B cell (primary cell): ENCODE results near the gene SEC23B.

Experiments used
- EZH2 ChIP-seq: IDR thresholded peaks from 2 replicates; pipeline ENCODE4 v1.6.1; 2012; ENCODE audit warnings: borderline replicate concordance, low read depth, mild to moderate bottlenecking, moderate library complexity, low read length; ENCODE audit not compliant: insufficient read depth, poor library complexity, severe bottlenecking
- TF ChIP-seq, protein P1 (sequence below): fragments of 200-600 bp; IDR thresholded peaks from one replicate; pipeline ENCODE4 v1.8.0; 2022; ENCODE audit warnings: antibody characterized with exemption, mild to moderate bottlenecking

DNA sequence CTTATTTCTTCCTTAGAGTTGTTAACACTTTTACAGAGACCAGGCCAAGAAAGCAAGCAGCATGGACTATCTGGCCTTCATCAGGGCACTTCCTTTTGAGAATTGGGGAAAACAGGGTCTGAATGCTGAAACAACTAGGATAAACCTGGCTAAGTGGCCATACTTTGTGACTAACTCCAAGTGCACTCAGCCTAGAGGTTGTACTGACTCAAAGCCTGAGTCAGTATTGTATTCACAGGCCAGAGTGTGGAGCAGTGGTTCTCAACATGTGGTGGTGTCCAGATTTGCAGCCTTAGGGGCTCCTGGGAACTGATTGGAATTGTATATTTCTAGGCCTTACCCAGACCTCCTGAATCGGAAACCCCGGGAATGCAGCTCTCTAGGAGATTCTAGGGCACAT lies 20.1 kb downstream of the SEC23B start:
- TF ChIP-seq, protein P1, sequence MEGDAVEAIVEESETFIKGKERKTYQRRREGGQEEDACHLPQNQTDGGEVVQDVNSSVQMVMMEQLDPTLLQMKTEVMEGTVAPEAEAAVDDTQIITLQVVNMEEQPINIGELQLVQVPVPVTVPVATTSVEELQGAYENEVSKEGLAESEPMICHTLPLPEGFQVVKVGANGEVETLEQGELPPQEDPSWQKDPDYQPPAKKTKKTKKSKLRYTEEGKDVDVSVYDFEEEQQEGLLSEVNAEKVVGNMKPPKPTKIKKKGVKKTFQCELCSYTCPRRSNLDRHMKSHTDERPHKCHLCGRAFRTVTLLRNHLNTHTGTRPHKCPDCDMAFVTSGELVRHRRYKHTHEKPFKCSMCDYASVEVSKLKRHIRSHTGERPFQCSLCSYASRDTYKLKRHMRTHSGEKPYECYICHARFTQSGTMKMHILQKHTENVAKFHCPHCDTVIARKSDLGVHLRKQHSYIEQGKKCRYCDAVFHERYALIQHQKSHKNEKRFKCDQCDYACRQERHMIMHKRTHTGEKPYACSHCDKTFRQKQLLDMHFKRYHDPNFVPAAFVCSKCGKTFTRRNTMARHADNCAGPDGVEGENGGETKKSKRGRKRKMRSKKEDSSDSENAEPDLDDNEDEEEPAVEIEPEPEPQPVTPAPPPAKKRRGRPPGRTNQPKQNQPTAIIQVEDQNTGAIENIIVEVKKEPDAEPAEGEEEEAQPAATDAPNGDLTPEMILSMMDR = no peak
- TF ChIP-seq EZH2 = no peak
